K562 (cell line): ENCODE results near the gene TLE3. TPM values are rescaled to one million over a fixed set of nuclear protein-coding genes. Genes with fewer than 3 reads are reported as not detected.

ENCODE experiments used
- ATAC-seq: fragments of 200-7000 bp; cut with Tn5 transposase; 3 replicates; pipeline ENCODE4 v1.9.1; 2020; ENCODE audit warnings: moderate library complexity
- BruUV-seq: library from RNA; stranded (reverse); fragments of 400-500 nt; replicated peaks from 2 replicates; lab custom pipeline; 2021; lab: Mats Ljungman, UMichigan
- CTCF ChIA-PET: fragments of 300-600 bp; formaldehyde crosslinking; extraction: SDS; loops from one replicate; lab custom pipeline; 2021; ENCODE audit warnings: low intra/inter-chr PET ratio; lab: Yijun Ruan, JAX
- POLR2A ChIA-PET: fragments of 300-600, 350-650 bp; sonication (Branson Sonifier 250); formaldehyde crosslinking; extraction: SDS; loops from one replicate; lab custom pipeline; 2021; ENCODE audit warnings: antibody characterized with exemption, inconsistent platforms; lab: Yijun Ruan, JAX
- DNase-seq, 4 experiments: peaks; one replicate each; pipeline versions ENCODE4 v3.0.0 to v3.0.0-alpha.2; 2011 to 2018; ENCODE audit warnings: low spot score in 3 of 4, mixed read lengths in 3 of 4; ENCODE audit errors: extremely low read depth in 1 of 4
- FAIRE-seq: peaks from 2 replicates; lab custom pipeline; 2011; peaks lifted over from hg19 to GRCh38; lab: Jason Lieb, UNC
- H2AFZ ChIP-seq: 2 replicates; pipeline ENCODE4 v1.6.0; 2011; ENCODE audit warnings: low read depth, low read length, control low read depth, inconsistent platforms
- H3K27ac ChIP-seq: fragments of 200-600 bp; 3 replicates; pipeline ENCODE4 v1.8.0; 2011; ENCODE audit warnings: low read depth, mild to moderate bottlenecking, control low read depth, inconsistent platforms, low read length, moderate library complexity, mixed read lengths; ENCODE audit errors: extremely low read depth
- H3K27me3 ChIP-seq, 2 experiments: fragments of 300-600 bp in 1 of 2; 2 replicates in 1 of 2; 3 replicates in 1 of 2; pipeline versions ENCODE4 v1.6.0 to v1.8.0; 2011; ENCODE audit warnings: inconsistent platforms in 2 of 2, low read length in 2 of 2, mild to moderate bottlenecking in 1 of 2, mixed read lengths in 1 of 2, moderate library complexity in 1 of 2; ENCODE audit not compliant: control insufficient read depth in 2 of 2, insufficient read depth in 2 of 2
- H3K36me3 ChIP-seq: fragments of 300-600 bp; 3 replicates; pipeline ENCODE4 v1.8.0; 2011; ENCODE audit warnings: mild to moderate bottlenecking, low read length, inconsistent platforms; ENCODE audit not compliant: control insufficient read depth, insufficient read depth
- H3K4me1 ChIP-seq, 2 experiments: fragments of 200-600 bp in 1 of 2; replicated peaks in 1 of 2; 2 replicates in 1 of 2; 3 replicates in 1 of 2; pipeline versions ENCODE4 v1.5.1 to v1.8.0; 2011; ENCODE audit warnings: inconsistent platforms in 2 of 2, low read length in 2 of 2, mild to moderate bottlenecking in 1 of 2, mixed read lengths in 1 of 2, moderate library complexity in 1 of 2; ENCODE audit not compliant: control insufficient read depth in 2 of 2, insufficient read depth in 2 of 2
- H3K4me2 ChIP-seq: 2 replicates; pipeline ENCODE4 v1.6.1; 2011; ENCODE audit warnings: low read length, control low read depth, inconsistent platforms, mixed read lengths; ENCODE audit not compliant: insufficient read depth
- H3K4me3 ChIP-seq: fragments of 200-600 bp; sonication (generic), shearing (Covaris generic); 2 replicates; pipeline ENCODE4 v1.5.1; 2016; ENCODE audit warnings: control low read depth, inconsistent platforms
- H3K79me2 ChIP-seq: fragments of 200-600 bp; 3 replicates; pipeline ENCODE4 v1.8.0; 2011; ENCODE audit warnings: low read length, inconsistent platforms; ENCODE audit not compliant: control insufficient read depth, insufficient read depth
- H3K9ac ChIP-seq, 2 experiments: 2 replicates each; pipeline versions ENCODE4 v1.6.0 to v1.6.1; 2011; ENCODE audit warnings: low read depth in 2 of 2, low read length in 2 of 2, control low read depth in 1 of 2, inconsistent platforms in 1 of 2, mild to moderate bottlenecking in 1 of 2, mixed read lengths in 1 of 2; ENCODE audit not compliant: insufficient read depth in 1 of 2
- H3K9me1 ChIP-seq: one replicate; pipeline ENCODE4 v1.6.0; 2011; ENCODE audit warnings: inconsistent platforms, mild to moderate bottlenecking, low read length, moderate library complexity; ENCODE audit not compliant: control insufficient read depth, insufficient read depth
- H3K9me3 ChIP-seq: replicated peaks from 2 replicates; pipeline ENCODE4 v1.5.1; 2011; ENCODE audit warnings: low read depth, low read length, inconsistent platforms; ENCODE audit not compliant: control insufficient read depth, insufficient read depth
- H4K20me1 ChIP-seq: replicated peaks from 2 replicates; pipeline ENCODE4 v1.6.1; 2011; ENCODE audit warnings: low read length, inconsistent platforms, mixed read lengths; ENCODE audit not compliant: control insufficient read depth, insufficient read depth
- CREBBP ChIP-seq: IDR thresholded peaks from one replicate; pipeline ENCODE4 v1.6.1; 2012; ENCODE audit warnings: low read depth, mild to moderate bottlenecking, control low read depth, inconsistent platforms, low read length
- MECOM ChIP-seq: fragments of 250-450 bp; sonication (Bioruptor Pico); IDR thresholded peaks from 2 replicates; pipeline ENCODE4 v1.8.0; 2022; ENCODE audit warnings: inconsistent platforms
- NKRF ChIP-seq: fragments of 450-650 bp; IDR thresholded peaks from 2 replicates; pipeline ENCODE4 v1.6.1; 2016; ENCODE audit warnings: borderline replicate concordance
- PHF21A ChIP-seq: fragments of 450-650 bp; IDR thresholded peaks from 2 replicates; pipeline ENCODE4 v1.6.1; 2017; ENCODE audit warnings: low read depth, borderline replicate concordance
- RFX7 ChIP-seq: fragments of 250-450 bp; sonication (Bioruptor Pico); IDR thresholded peaks from 2 replicates; pipeline ENCODE4 v1.5.1; 2021; ENCODE audit warnings: mild to moderate bottlenecking
- SMAD1 ChIP-seq: fragments of 150-350 bp; IDR thresholded peaks from 2 replicates; pipeline ENCODE4 v1.6.1; 2014; ENCODE audit warnings: low read length, low read depth; ENCODE audit not compliant: partially characterized antibody
- ZBED1 ChIP-seq: IDR thresholded peaks from 2 replicates; pipeline ENCODE4 v1.6.1; 2014
- ZNF407 ChIP-seq: fragments of 450-650 bp; IDR thresholded peaks from 2 replicates; pipeline ENCODE4 v1.6.1; 2016; ENCODE audit warnings: low read depth
- ZNF785 ChIP-seq: fragments of 250-450 bp; sonication (Bioruptor Pico); IDR thresholded peaks from 2 replicates; pipeline ENCODE4 v1.4.0; 2020; ENCODE audit warnings: mild to moderate bottlenecking
- ZNF830 ChIP-seq: fragments of 250-450 bp; sonication (Bioruptor Pico); IDR thresholded peaks from 2 replicates; pipeline ENCODE4 v1.5.0; 2021; ENCODE audit warnings: mild to moderate bottlenecking
- WGBS: fragments of 100-300 bp; shearing (Covaris generic); methylation state at CpG from one replicate; pipeline ENCODE4 v1.1.6; 2016; ENCODE audit warnings: low coverage, mixed read lengths; ENCODE audit not compliant: insufficient coverage; ENCODE audit errors: missing lambda C conversion rate; 5-methylcytosine and 5-hydroxymethylcytosine counted together
- in situ Hi-C: fragments of 300-500 bp; cut with MboI; formaldehyde crosslinking; loops from 4 replicates; pipeline ENCODE4 v1.15.0; 2018; ENCODE audit warnings: inconsistent platforms, mixed read lengths
- intact Hi-C: fragments of 100-400 bp; cut with micrococcal nuclease; formaldehyde crosslinking; loops from 2 replicates; pipeline ENCODE4 v1.14.2; 2022
- polyA plus RNA-seq, 8 experiments: library from polyadenylated mRNA; depleted of rRNA in 4 of 8; stranded (reverse) in 5 of 8; unstranded in 3 of 8; fragments of >200 nt; fragmentation: Nextera tagmentation in 2 of 8; fragmentation: Illumina TruSeq in 1 of 8; extraction: Ambion mirVana in 2 of 8; extraction: Trizol in 1 of 8; gene quantifications; 2 replicates each; pipeline versions ENCODE4 v1.2.1 to v1.2.3, GENCODE V29; 2011 to 2014; ENCODE audit warnings: inconsistent platforms in 1 of 8, missing spikeins in 1 of 8
- total RNA-seq, 7 experiments: library from RNA; depleted of rRNA in 6 of 7; stranded (reverse); fragments of >200 nt in 6 of 7; fragmentation: Illumina TruSeq in 2 of 7; extraction: Trizol in 2 of 7; gene quantifications; 2 replicates each; pipeline versions ENCODE4 v1.2.1 to v1.2.3, GENCODE V29; 2011 to 2021; ENCODE audit warnings: low replicate concordance in 1 of 7

Gene TLE3
- total and polyA plus RNA-seq, 9 of the 15 experiments (the other 6 are each of a cell fraction or from before 2014, with no cell fraction given), result 1.5 to 84.2 (median 14.1) TPM

GRCh38 chr15:70014331-70014730 is 83.4 kb downstream of the TLE3 start:
- Histone ChIP-seq H3K79me2 (no peaks in the 10 kb centered on the region), H3K9ac (no peak overlapping the region), H3K36me3 (no peaks in the 10 kb centered on the region), H3K4me1 (no peaks in the 10 kb centered on the region), H3K27me3 (peaks cover 31 to 66% of the 10 kb centered on the region in 2 experiments), H3K9me3 (no peaks in the 10 kb centered on the region), H3K4me2 (no peak overlapping the region), H3K9me1 (no peaks in the 10 kb centered on the region), H4K20me1 (no peaks in the 10 kb centered on the region), H3K4me3 (no peak overlapping the region), H3K27ac (no peak overlapping the region), H2AFZ (no peak overlapping the region)
- WGBS, result 0% methylated on average over 6 of the region's 6 CpGs
- CTCF ChIA-PET, result no interaction called here
- FAIRE-seq, result no peak
- no peak for DNase-seq
- in situ Hi-C loops (no loop called here), intact Hi-C loops (no loop called here)
- ATAC-seq, result no peak
- BruUV-seq, result no TSS peak
- POLR2A ChIA-PET, result no interaction called here
- no peak for TF ChIP-seq SMAD1
- no peak for TF ChIP-seq ZNF830
- TF ChIP-seq NKRF, result no peak
- no peak for TF ChIP-seq MECOM (CRISPR knock-in tag)
- no peak for TF ChIP-seq PHF21A
- no peak for TF ChIP-seq ZBED1
- no peak for TF ChIP-seq RFX7 (CRISPR knock-in tag)
- no peak for TF ChIP-seq CREBBP
- no peak for TF ChIP-seq ZNF785 (CRISPR knock-in tag)
- no peak for TF ChIP-seq ZNF407
